ENCODE data around the gene MYO9B. TPM values are rescaled to one million over a fixed set of nuclear protein-coding genes. Genes with fewer than 3 reads are reported as not detected.

Gene MYO9B
- total RNA-seq, 1 experiment from 2014 or later, result 58.6 TPM

DNA sequence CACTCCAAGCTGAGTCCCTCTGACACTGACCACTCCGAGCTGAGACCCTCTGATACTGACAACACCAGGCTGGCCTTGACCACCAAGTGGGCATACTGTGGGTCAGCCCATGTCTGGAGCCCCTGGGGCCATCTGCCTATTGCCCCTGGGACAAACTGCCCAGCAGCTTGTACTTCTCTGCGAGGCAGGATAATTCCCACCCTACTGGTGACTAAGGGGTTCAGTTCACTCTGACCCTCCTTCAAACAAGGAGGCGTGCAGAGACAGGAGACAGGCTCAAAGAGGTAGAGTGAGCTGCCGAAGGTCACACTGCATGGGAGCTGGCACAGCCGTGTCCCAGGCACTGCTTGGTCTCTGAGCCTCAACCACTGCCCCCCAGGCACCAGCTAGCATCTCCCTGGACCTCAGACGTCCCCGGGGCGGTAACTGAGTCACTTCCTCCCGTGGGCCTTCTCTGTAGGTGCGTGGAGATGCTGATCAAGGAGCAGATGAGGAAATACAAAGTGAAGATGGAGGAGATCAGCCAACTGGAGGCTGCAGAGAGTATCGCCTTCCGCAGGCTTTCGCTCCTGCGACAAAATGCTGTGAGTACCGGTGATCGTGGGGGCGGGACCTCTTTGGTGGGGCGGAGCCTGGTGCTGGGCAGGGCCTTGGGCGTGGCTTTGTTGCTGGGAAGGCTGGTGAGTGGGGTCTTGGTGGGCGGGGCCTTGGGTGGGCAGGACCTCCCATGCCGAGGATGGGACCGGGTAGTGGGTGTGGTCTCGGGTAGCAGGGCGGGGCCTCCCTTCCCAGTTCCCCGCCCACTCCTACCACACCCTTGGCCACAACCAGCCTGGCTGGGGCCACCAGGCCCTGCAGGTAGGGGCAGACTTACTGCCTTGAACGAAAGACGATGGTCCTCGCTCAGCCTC lies 133.8 kb downstream of the MYO9B start:
- Histone ChIP-seq H3K18ac (ENCODE audit: insufficient read length, low read depth, low read length) (no peak overlapping the region), H3K14ac (ENCODE audit: insufficient read depth, low read length) (no peak overlapping the region), H2BK5ac (ENCODE audit: insufficient read length, low read length) (no peak overlapping the region), H2AK5ac (ENCODE audit: insufficient read length, low read length) (no peak overlapping the region), H2BK20ac (ENCODE audit: low read depth, low read length, poor library complexity, severe bottlenecking) (no peak overlapping the region), H4K5ac (ENCODE audit: insufficient read length, low read depth, low read length) (no peak overlapping the region), H3K56ac (ENCODE audit: insufficient read length, low read depth, low read length) (no peak overlapping the region), H2BK15ac (ENCODE audit: low read depth, low read length) (no peak overlapping the region), H3K4me1 (ENCODE audit: insufficient read depth, low read length) (no peaks in the 10 kb centered on the region; the same call in 1 of the 2 replicates), H3K79me1 (ENCODE audit: insufficient read depth, low read depth, low read length, poor library complexity, severe bottlenecking) (no peaks in the 10 kb centered on the region), H3K27ac (ENCODE audit: insufficient read length, low read depth, low read length) (no peak overlapping the region), H3K23ac (ENCODE audit: insufficient read length, low read depth, low read length) (no peak overlapping the region), H3K23me2 (ENCODE audit: insufficient read length, low read depth, low read length, poor library complexity, severe bottlenecking) (no peaks in the 10 kb centered on the region), H3K27me3 (ENCODE audit: insufficient read depth, low read length) (no peaks in the 10 kb centered on the region), H4K20me1 (ENCODE audit: control insufficient read depth, insufficient read depth, insufficient read length) (peaks cover 2% of the 10 kb centered on the region), H4K91ac (ENCODE audit: insufficient read length, low read depth, low read length) (no peak overlapping the region), H3K9me3 (ENCODE audit: control insufficient read depth, low read depth, low read length) (no peaks in the 10 kb centered on the region), H3K4ac (ENCODE audit: low read depth, low read length) (no peak overlapping the region), H4K8ac (replicated peaks; ENCODE audit: insufficient read length, low read depth, low read length) (no peak overlapping the region), H3K4me2 (ENCODE audit: insufficient read depth, insufficient read length, low read length) (no peak overlapping the region), H2AFZ (ENCODE audit: low read length) (no peak overlapping the region), H3K79me2 (ENCODE audit: insufficient read depth, low read length) (no peaks in the 10 kb centered on the region), H2BK120ac (ENCODE audit: low read depth, low read length, poor library complexity, severe bottlenecking) (no peak overlapping the region), H3T11ph (ENCODE audit: low read length) (no peak overlapping the region), H3K9ac (ENCODE audit: extremely low read depth, insufficient read length, low read length) (no peak overlapping the region), H2BK12ac (ENCODE audit: insufficient read length, low read depth, low read length) (no peak overlapping the region)
- H3K4me1 Mint-ChIP-seq, result peaks cover 7 to 16% of the 10 kb centered on the region in 2 experiments
- TF ChIP-seq, protein P1, sequence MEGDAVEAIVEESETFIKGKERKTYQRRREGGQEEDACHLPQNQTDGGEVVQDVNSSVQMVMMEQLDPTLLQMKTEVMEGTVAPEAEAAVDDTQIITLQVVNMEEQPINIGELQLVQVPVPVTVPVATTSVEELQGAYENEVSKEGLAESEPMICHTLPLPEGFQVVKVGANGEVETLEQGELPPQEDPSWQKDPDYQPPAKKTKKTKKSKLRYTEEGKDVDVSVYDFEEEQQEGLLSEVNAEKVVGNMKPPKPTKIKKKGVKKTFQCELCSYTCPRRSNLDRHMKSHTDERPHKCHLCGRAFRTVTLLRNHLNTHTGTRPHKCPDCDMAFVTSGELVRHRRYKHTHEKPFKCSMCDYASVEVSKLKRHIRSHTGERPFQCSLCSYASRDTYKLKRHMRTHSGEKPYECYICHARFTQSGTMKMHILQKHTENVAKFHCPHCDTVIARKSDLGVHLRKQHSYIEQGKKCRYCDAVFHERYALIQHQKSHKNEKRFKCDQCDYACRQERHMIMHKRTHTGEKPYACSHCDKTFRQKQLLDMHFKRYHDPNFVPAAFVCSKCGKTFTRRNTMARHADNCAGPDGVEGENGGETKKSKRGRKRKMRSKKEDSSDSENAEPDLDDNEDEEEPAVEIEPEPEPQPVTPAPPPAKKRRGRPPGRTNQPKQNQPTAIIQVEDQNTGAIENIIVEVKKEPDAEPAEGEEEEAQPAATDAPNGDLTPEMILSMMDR (conservative IDR thresholded peaks at IDR 0.05), result no peak
- H3K27ac Mint-ChIP-seq, result peak overlapping the region in 2 of 3 experiments; percentile 10 to 94; a peak in 5 of 7 replicates
- no peaks in the 10 kb centered on the region for H3K9me3 Mint-ChIP-seq
- peak; percentile 98 for DNase-seq
- no peaks in the 10 kb centered on the region for H3K27me3 Mint-ChIP-seq (ENCODE audit: low read depth)
- H3K4me3 Mint-ChIP-seq, result peak overlapping the region in 1 of 2 experiments; percentile 18; a peak in 3 of 5 replicates
- H3K36me3 Mint-ChIP-seq (ENCODE audit: insufficient read depth in 1 of 3, low read depth in 3 of 3), result peaks cover 9 to 52% (median 29%) of the 10 kb centered on the region in 3 experiments; a peak in 6 of 7 replicates
- WGBS (ENCODE audit: extremely low coverage, insufficient read length, low lambda C conversion rate), result no CpG with 5 or more reads among the region's 28 CpGs
